Mesodermal cell (in vitro differentiated cells): ENCODE data around the gene SSH2. TPM values are rescaled to one million over a fixed set of nuclear protein-coding genes. Genes with fewer than 3 reads are reported as not detected.
"Not testable (repeated sequence)": the region's sequence is repeated elsewhere in the genome, so short reads cannot be mapped to it uniquely, and the experiment has no call there.

Experiments used
- H3K27ac ChIP-seq: 2 replicates; pipeline ENCODE4 v1.7.0; 2013; ENCODE audit warnings: mild to moderate bottlenecking, low read depth, low read length, moderate library complexity; ENCODE audit not compliant: severe bottlenecking
- H3K36me3 ChIP-seq: 2 replicates; pipeline ENCODE4 v1.7.1; 2013; ENCODE audit warnings: mild to moderate bottlenecking, low read length, moderate library complexity; ENCODE audit not compliant: control insufficient read depth, insufficient read depth
- H3K4me1 ChIP-seq: one replicate; pipeline ENCODE4 v1.7.1; 2013; ENCODE audit warnings: mild to moderate bottlenecking, low read length; ENCODE audit not compliant: insufficient read depth, control insufficient read depth, poor library complexity, severe bottlenecking
- H3K4me3 ChIP-seq: 2 replicates; pipeline ENCODE4 v1.7.0; 2013; ENCODE audit warnings: low read length, control low read depth, mild to moderate bottlenecking; ENCODE audit not compliant: insufficient read depth, poor library complexity, severe bottlenecking; ENCODE audit errors: extremely low read depth
- H3K9me3 ChIP-seq: 2 replicates; pipeline ENCODE4 v1.7.1; 2013; ENCODE audit warnings: mild to moderate bottlenecking, low read length, moderate library complexity; ENCODE audit not compliant: control insufficient read depth
- WGBS, 2 experiments: methylation state at CpG; one replicate each; pipeline ENCODE4 v1.1.5; 2013; ENCODE audit warnings: missing lambda C conversion rate in 2 of 2; ENCODE audit not compliant: insufficient coverage in 2 of 2; 5-methylcytosine and 5-hydroxymethylcytosine counted together
- polyA plus RNA-seq, 2 experiments: library from polyadenylated mRNA; stranded (reverse); fragments of 50-300 nt; gene quantifications; one replicate each; pipeline ENCODE4 v1.2.3, GENCODE V29; 2013

Gene SSH2, protein sequence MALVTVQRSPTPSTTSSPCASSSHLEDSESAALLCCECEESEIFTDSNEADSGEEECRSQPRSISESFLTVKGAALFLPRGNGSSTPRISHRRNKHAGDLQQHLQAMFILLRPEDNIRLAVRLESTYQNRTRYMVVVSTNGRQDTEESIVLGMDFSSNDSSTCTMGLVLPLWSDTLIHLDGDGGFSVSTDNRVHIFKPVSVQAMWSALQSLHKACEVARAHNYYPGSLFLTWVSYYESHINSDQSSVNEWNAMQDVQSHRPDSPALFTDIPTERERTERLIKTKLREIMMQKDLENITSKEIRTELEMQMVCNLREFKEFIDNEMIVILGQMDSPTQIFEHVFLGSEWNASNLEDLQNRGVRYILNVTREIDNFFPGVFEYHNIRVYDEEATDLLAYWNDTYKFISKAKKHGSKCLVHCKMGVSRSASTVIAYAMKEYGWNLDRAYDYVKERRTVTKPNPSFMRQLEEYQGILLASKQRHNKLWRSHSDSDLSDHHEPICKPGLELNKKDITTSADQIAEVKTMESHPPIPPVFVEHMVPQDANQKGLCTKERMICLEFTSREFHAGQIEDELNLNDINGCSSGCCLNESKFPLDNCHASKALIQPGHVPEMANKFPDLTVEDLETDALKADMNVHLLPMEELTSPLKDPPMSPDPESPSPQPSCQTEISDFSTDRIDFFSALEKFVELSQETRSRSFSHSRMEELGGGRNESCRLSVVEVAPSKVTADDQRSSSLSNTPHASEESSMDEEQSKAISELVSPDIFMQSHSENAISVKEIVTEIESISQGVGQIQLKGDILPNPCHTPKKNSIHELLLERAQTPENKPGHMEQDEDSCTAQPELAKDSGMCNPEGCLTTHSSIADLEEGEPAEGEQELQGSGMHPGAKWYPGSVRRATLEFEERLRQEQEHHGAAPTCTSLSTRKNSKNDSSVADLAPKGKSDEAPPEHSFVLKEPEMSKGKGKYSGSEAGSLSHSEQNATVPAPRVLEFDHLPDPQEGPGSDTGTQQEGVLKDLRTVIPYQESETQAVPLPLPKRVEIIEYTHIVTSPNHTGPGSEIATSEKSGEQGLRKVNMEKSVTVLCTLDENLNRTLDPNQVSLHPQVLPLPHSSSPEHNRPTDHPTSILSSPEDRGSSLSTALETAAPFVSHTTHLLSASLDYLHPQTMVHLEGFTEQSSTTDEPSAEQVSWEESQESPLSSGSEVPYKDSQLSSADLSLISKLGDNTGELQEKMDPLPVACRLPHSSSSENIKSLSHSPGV (N-terminal part only)
- polyA plus RNA-seq (2013, experiment 1 of 2): 20.6 TPM
- 23.4 TPM for polyA plus RNA-seq (2013, experiment 2 of 2)

DNA sequence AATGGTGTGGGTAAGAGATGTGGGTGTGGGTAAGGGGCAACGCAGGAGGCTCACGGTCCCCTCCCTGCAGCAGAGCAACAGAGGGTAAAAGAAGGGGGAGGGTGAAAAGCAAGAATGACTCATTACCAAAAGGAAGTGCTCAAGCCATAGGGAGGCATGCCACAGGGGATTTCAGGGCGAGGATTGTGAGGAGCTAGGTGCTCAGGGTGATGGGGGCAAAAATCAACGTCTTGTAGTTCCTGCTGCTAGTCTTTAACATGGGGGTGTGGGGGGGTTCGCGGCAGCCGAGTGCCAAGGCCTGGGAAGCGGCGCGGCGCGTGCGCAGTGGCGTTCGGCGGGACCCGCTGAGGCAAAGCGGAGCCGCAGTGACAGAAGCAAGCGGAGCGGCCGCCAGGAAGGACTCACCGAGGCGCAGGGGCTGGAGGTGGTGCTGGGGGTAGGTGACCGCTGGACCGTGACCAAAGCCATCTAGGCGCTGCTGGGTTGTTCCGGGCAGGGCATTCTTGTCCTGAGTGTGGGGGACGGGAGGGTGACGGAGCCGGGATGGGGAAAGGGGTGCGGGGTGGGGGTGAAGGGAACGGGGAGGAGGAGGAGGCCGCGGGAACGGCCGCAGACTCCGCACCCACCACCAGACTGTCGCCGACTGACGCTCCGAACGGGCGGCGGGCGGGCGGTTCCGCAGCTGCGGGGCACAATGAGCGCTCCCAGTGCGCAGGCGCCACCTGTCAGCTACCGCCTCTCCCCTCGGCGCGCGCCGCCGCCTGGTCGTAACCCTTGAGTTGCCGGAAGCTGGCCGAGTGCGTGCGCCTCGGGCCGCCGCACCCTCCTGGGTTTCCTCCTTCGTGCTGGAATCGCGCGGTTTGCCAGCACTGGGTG is at the start of gene SSH2:
SSH2 (minus strand) TSS at position 696 of the 876 bp plus-strand sequence; CDS start at position 468, 228 bp downstream.
- Histone ChIP-seq H3K9me3 (no peaks in the 10 kb centered on the region), H3K36me3 (no peaks in the 10 kb centered on the region), H3K27ac (peak within 1 kb of the TSS; percentile 82), H3K4me1 (peaks cover 6% of the 10 kb centered on the region), H3K4me3 (peak within 1 kb of the TSS; percentile 82)
- 0% methylated on average over 37 to 43 of the region's 71 CpGs for WGBS, 2 experiments

DNA sequence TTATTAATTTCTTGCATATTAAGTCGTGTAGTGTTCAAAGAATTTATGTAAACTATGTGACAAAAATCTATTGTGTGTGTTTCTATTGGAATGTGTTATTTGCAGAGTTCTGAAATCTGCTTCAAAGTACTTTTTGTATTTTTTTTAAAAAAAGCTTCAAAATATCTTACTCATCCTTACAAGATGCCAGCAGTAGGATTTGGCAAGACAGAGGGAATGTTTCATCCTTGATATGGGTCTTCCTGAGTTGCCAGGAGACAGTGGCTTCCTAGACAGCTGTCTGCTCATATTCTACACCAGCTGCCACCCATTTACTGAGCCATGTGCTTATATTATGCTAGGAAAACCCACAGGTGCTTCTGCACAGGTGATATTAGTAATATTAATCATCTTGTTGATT is 47.8 kb upstream of the SSH2 start:
- Histone ChIP-seq H3K4me3 (no peak overlapping the region), H3K36me3 (no peaks in the 10 kb centered on the region), H3K27ac (no peak overlapping the region), H3K4me1 (no peaks in the 10 kb centered on the region), H3K9me3 (no peaks in the 10 kb centered on the region)
- WGBS, 2 experiments: 56% methylated on average over 1 of the region's 1 CpG; no CpG with 5 or more reads in 1 of the 2 experiments

DNA sequence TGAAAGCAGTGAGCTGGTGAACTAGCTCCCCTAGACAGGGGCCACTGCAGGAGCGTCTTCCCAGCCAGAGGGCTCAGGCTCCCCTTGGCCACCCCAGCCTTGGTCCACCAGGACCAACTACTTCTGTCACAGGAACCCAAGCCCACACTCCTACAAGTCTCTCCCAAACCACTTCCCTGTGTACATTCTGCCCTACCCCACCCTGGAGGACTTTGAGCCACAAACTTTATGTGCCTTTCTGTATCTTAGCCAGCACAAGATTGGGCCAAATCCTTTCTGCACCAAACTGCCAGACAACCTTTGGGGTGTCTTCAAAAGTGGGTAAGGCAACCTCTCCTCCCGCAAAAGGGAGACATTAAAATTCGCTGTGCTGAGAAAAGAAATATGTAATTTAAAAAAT is 43.0 kb upstream of the SSH2 start:
- no peaks in the 10 kb centered on the region for H3K4me1 ChIP-seq
- H3K9me3 ChIP-seq: no peaks in the 10 kb centered on the region
- no peaks in the 10 kb centered on the region for H3K36me3 ChIP-seq
- no peak overlapping the region for H3K4me3 ChIP-seq
- 100% methylated on average over 1 of the region's 3 CpGs for WGBS, 2 experiments
- H3K27ac ChIP-seq: no peak overlapping the region

DNA sequence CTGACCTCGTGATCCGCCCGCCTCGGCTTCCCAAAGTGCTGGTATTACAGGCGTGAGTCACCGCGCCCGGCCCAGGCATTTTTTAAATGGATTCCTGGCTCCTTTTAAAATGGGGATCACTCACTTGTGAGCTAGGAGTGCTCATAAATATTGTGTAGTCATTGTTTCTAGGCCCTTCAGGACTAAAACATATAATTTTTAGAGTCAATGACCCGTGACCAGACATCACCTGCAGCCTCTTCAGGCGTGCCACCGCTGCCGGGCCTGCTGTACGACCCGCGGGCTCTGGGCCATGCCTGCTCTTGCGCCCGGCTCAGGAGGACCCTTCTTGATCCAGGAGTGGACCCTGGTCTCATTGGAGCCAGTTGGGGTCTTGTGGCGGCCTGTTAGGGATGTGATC is 42.2 kb upstream of the SSH2 start:
- Histone ChIP-seq H3K36me3 (no peaks in the 10 kb centered on the region), H3K4me3 (no peak overlapping the region), H3K27ac (no peak overlapping the region), H3K9me3 (no peaks in the 10 kb centered on the region), H3K4me1 (no peaks in the 10 kb centered on the region)
- 87 to 96% methylated on average over 12 to 16 of the region's 18 CpGs for WGBS, 2 experiments

DNA sequence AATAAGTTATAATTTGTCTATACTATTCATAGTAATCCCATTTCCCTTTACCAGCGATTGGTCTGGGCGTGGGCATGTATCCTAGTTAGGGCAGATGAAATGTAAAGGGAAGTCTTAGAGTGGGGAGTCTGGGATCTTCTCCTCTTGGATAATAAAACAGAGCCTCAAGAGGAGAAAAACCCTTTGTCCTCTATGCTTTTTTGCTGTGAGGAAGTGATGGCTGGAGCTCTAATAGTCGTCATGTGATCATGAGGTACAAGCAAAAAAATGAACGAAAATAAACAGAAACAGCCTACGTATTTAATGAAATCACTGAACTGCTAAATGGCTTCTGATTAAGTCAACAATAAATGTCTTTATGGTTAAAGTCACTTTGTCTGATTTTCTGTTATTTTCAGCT is 38.2 kb upstream of the SSH2 start:
- no peaks in the 10 kb centered on the region for H3K4me1 ChIP-seq
- H3K27ac ChIP-seq: no peak overlapping the region
- no peaks in the 10 kb centered on the region for H3K9me3 ChIP-seq
- no peak overlapping the region for H3K4me3 ChIP-seq
- 88 to 100% methylated on average over 3 of the region's 5 CpGs for WGBS, 2 experiments
- H3K36me3 ChIP-seq: no peaks in the 10 kb centered on the region

DNA sequence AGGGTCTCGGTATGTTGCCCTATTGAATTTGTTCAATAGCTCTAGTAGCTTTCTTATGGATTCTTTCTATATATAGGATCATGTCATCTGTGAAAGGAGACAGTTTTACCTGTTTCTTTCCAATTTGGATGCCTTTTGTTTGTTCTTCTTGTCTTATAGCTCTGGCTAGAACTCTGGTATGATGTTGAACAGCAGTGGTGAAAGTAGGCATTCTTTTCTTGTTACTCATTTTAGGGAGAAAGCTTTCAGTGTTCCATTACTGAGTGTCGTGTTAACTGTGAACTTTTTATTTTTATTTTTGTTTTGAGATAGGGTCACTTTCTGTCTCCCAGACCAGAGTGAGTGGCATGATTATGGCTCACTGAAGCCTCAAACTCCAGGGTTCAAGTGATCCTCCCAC is 32.6 kb upstream of the SSH2 start:
- H3K9me3 ChIP-seq: peaks cover 3% of the 10 kb centered on the region
- H3K4me3 ChIP-seq: no peak overlapping the region
- peaks cover 6% of the 10 kb centered on the region for H3K4me1 ChIP-seq
- no peak overlapping the region for H3K27ac ChIP-seq
- WGBS, 2 experiments: 80 to 100% methylated on average over 1 of the region's 2 CpGs
- no peaks in the 10 kb centered on the region for H3K36me3 ChIP-seq

DNA sequence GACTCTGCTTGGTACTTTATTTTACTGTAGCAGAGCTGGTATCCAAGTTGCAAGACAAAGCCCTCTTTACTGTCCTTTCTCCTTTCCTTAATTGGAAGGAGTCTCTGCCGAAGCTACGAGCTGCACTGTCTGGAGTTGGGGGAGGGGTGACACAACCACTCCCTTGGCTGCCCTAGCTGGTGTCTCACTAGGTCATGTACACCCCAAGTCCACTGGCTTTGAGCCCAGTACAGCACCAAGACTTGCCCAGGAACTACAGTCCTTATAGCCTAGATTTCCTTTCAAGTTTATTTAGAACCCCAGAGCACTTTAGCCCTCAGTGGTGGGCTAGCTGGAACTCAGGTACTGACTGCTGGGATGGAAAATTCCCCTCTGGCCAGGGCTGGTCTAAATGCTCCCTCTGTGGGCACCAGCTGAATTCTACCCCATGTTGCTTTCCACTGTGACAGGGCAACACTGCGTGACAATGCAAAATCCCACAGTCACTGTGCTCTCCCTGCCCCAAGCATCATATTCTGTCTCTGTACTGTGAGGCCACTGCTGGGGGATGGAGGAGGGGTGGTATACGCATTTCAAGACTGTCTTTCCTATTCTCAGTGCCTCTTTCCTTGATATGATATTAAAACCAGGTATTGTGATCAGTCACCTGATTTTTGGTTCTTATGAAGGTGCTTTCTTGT is 29.8 kb upstream of the SSH2 start:
- no peaks in the 10 kb centered on the region for H3K36me3 ChIP-seq
- no peak overlapping the region for H3K4me3 ChIP-seq
- H3K27ac ChIP-seq: no peak overlapping the region
- peaks cover 3% of the 10 kb centered on the region for H3K9me3 ChIP-seq
- 67% methylated on average over 1 of the region's 4 CpGs; no CpG with 5 or more reads in 1 of the 2 experiments for WGBS, 2 experiments
- peaks cover 6% of the 10 kb centered on the region for H3K4me1 ChIP-seq

DNA sequence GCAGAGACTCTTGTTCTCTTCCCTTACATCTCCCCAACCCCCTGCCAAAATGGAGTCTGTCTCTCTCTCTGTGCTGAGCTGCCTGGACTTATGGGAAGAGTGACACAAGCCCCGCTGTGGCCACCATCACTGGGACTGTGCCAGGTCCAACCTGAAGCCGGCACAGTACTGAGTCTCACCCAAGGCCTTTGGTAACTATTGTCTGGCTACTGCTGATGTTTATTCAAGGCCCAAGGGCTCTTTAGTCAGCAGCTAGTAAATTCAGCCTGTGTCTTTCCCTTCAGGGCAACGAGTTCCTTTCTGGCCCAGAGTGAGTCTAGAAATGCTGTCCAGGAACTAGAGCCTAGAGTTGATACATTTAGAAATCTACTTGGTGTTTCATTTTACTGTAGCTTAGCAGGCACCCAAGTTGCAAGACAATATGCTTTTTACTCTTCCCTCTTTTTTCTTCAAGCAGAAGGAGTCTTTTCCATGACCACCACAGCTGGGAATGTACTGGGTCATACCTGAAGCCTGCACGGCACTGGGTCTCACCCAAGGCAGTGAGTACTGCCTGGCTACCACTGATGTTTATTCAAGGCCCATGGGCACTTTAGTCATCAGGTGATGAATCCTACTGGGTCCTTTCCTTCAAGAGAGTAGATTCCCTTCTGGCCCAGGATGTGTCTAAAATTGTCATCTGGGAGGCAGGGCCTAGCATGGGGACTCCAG is 29.1 kb upstream of the SSH2 start:
- 96 to 100% methylated on average over 3 to 4 of the region's 4 CpGs for WGBS, 2 experiments

DNA sequence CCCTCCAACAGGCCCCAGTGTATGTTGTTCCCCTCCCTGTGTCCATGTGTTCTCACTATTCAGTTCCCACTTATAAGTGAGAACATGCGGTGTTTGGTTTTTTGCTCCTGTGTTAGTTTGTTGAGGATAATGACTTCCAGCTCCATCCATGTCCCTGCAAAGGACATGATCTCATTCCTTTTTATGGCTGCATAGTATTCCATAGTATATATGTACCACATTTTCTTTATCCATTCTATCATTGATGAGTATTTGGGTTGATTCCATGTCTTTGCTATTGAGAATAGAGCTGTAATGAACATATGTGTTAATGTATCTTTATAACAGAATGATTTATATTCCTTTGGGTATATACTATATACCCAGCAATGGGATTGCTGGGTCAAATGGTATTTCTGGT is 27.5 kb upstream of the SSH2 start:
- WGBS, 2 experiments: no CpG with 5 or more reads among the region's 1 CpG
- not testable (repeated sequence) for H3K27ac ChIP-seq, H3K4me1 ChIP-seq, H3K36me3 ChIP-seq, H3K4me3 ChIP-seq
- H3K9me3 ChIP-seq: peaks cover 15% of the 10 kb centered on the region

More for the DNA sequence above, 29.1 kb upstream of the SSH2 start:
- no peak overlapping the region for H3K4me3 ChIP-seq
- H3K4me1 ChIP-seq: peaks cover 6% of the 10 kb centered on the region
- H3K9me3 ChIP-seq: peaks cover 9% of the 10 kb centered on the region
- H3K36me3 ChIP-seq: no peaks in the 10 kb centered on the region
- no peak overlapping the region for H3K27ac ChIP-seq
